ENCODE results near the gene RBM12. TPM values are rescaled to one million over a fixed set of nuclear protein-coding genes. Genes with fewer than 3 reads are reported as not detected.
A peak's percentile ranks its signal among the peaks of the same experiment; 100 is the strongest.

The RBM12 gene
- polyA plus RNA-seq, 1 experiment, result 54.4 TPM

GRCh38 chr20:35616465-35617396, 48.0 kb downstream of the RBM12 start:
- no peak for TF ChIP-seq CTCF (IDR thresholded peaks at IDR 0.05; ENCODE audit: insufficient read depth, low read depth, low read length)
- Histone ChIP-seq H3K27me3 (ENCODE audit: control insufficient read depth, insufficient read depth, low read length) (no peaks in the 10 kb centered on the region), H3K4me3 (ENCODE audit: low read depth, low read length) (peak overlapping the region; percentile 57), H3K36me3 (ENCODE audit: control insufficient read depth, insufficient read depth, low read length) (peaks cover 6% of the 10 kb centered on the region)
- ChIA-PET CTCF (interaction anchor here (0.7 to 2.2 kb wide), 6 partner anchors 12 to 1026 kb away, joined by 3 to 12 read pairs (median 4); partner anchors contain the start of gene SCAND1), POLR2A (interaction anchor here (0.9 kb wide), 1 partner anchor 125 kb away, joined by 3 read pairs; the partner anchor contains the start of gene RBM39)
- peak; percentile 98 for DNase-seq (ENCODE audit: low read depth)

GRCh38 chr20:35615667-35616464, 48.8 kb downstream of the RBM12 start, which contains the start of gene SPAG4:
Gene SPAG4, plus strand, starts transcription at chr20:35615829. Its CDS starts 175 bp downstream, at chr20:35616004.
- no peak for DNase-seq (ENCODE audit: low read depth)
- peaks cover 1% of the 10 kb centered on the region; the same call in 1 of the 2 replicates for H3K36me3 ChIP-seq (ENCODE audit: control insufficient read depth, insufficient read depth, low read length)
- no peak for TF ChIP-seq CTCF (IDR thresholded peaks at IDR 0.05; ENCODE audit: insufficient read depth, low read depth, low read length)
- ChIA-PET POLR2A (interaction anchor here (0.6 to 0.9 kb wide), 6 partner anchors 9 to 1293 kb away, joined by 3 to 12 read pairs (median 8); partner anchors contain the start of gene RBM39), CTCF (interaction anchor here (2.2 kb wide), 1 partner anchor 11 kb away, joined by 12 read pairs; no protein-coding TSS in a partner anchor)
- no peaks in the 10 kb centered on the region for H3K27me3 ChIP-seq (ENCODE audit: control insufficient read depth, insufficient read depth, low read length)
- peak within 1 kb of the TSS; percentile 57 for H3K4me3 ChIP-seq (ENCODE audit: low read depth, low read length)

DNA sequence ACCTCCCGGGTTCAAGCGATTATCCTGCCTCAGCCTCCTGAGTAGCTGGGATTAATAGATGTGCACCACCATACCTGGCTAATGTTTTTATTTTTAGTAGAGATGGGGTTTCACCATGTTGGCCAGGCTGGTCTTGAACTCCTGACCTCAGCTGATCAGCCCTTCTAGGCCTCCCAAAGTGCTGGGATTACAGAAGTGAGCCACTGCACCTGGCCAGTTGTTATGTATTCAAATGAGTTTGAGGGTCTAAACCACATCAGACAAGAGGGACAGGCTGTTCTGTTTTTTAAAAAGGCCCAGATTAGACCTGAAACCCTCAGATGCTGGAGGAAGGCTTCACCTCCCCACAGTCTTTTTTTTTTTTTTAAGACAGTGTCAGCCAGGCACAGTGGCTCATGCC, 53.2 kb downstream of the RBM12 start:
- no peak for TF ChIP-seq CTCF (IDR thresholded peaks at IDR 0.05; ENCODE audit: insufficient read depth, low read depth, low read length)
- no peaks in the 10 kb centered on the region for H3K27me3 ChIP-seq (ENCODE audit: control insufficient read depth, insufficient read depth, low read length)
- POLR2A ChIA-PET, result no interaction called here
- CTCF ChIA-PET, result no interaction called here
- no peak for DNase-seq (ENCODE audit: low read depth)
- no peaks in the 10 kb centered on the region for H3K36me3 ChIP-seq (ENCODE audit: control insufficient read depth, insufficient read depth, low read length)
- H3K4me3 ChIP-seq (ENCODE audit: low read depth, low read length), result no peak overlapping the region

DNA sequence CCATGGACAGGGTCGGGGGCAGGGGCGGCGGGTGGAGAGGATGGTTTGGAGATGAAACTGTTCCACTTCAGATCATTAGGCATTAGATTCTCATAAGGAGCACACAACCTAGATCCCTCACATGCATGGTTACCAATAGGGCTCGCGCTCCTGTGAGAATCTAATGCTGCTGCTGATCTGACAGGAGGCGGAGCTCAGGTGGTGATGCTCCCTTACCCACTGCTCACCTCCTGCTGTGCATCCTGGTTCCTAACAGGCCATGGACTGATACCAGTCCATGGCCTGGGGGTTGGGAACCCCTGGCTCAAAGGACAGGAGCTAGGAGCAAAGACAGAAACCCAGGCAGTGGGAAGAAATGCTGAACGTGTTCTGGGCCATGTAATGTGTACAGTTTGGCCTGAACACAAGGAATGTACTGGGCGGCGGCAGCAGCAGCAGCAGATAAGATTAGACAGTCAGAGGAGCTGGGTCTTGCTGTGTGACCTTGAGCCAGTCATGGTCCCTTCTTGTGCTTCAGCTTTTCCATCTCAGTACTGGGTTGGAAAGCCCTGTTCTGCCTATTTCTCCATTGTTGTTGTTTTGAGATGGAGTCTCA, 53.8 kb downstream of the RBM12 start:
- POLR2A ChIA-PET, result no interaction called here
- no peak for TF ChIP-seq CTCF (IDR thresholded peaks at IDR 0.05; ENCODE audit: insufficient read depth, low read depth, low read length)
- CTCF ChIA-PET, result no interaction called here
- no peak for DNase-seq (ENCODE audit: low read depth)
- H3K27me3 ChIP-seq (ENCODE audit: control insufficient read depth, insufficient read depth, low read length), result no peaks in the 10 kb centered on the region
- H3K36me3 ChIP-seq (ENCODE audit: control insufficient read depth, insufficient read depth, low read length), result no peaks in the 10 kb centered on the region
- H3K4me3 ChIP-seq (ENCODE audit: low read depth, low read length), result no peak overlapping the region

Data from BJ (cell line).